ENCODE results near the gene YPEL2.
A peak's percentile ranks its signal among the peaks of the same experiment; 100 is the strongest.
"Not testable (repeated sequence)": the region's sequence is repeated elsewhere in the genome, so short reads cannot be mapped to it uniquely, and the experiment has no call there.

YPEL2 gene

GRCh38 chr17:59287891-59288290, 43.6 kb upstream of the YPEL2 start:
- H3K9me3 ChIP-seq (ENCODE audit: control insufficient read depth, insufficient read depth, low read depth, low read length), result no peaks in the 10 kb centered on the region
- H3K27ac ChIP-seq (ENCODE audit: extremely low read depth, low read depth, low read length), result no peak overlapping the region

GRCh38 chr17:59289981-59290301, 41.5 kb upstream of the YPEL2 start:
- CTCF ChIA-PET, result interaction anchor here (0.6 to 0.7 kb wide), 2 partner anchors 10 to 79 kb away, joined by 3 to 7 read pairs; no protein-coding TSS in a partner anchor
- H3K36me3 ChIP-seq (ENCODE audit: control insufficient read depth in 2 of 2, insufficient read depth in 1 of 2, low read length in 2 of 2), result no peaks in the 10 kb centered on the region
- TF ChIP-seq ZNF747 (tag by site-specific recombination; IDR thresholded peaks at IDR 0.05), result no peak
- TF ChIP-seq ZNF335 (tag by site-specific recombination; conservative IDR thresholded peaks at IDR 0.05), result 0 out of 2 replicates have a peak, but pooled peaks have one; percentile 17
- H3K4me3 ChIP-seq (ENCODE audit: low read depth, low read length), result no peak overlapping the region
- POLR2A ChIA-PET, result interaction anchor here (0.6 kb wide), 1 partner anchor 8 kb away, joined by 3 read pairs; no protein-coding TSS in a partner anchor
- H3K9me3 ChIP-seq (ENCODE audit: control insufficient read depth, insufficient read depth, low read depth, low read length), result no peaks in the 10 kb centered on the region
- peak overlapping the region; percentile 32 for H3K27ac ChIP-seq (ENCODE audit: extremely low read depth, low read depth, low read length)
- peaks cover 8% of the 10 kb centered on the region for H3K4me1 ChIP-seq (ENCODE audit: control insufficient read depth, insufficient read depth, low read length)

More at GRCh38 chr17:59287891-59288290, 43.6 kb upstream of the YPEL2 start:
- POLR2A ChIA-PET, result no interaction called here
- Histone ChIP-seq H3K36me3 (ENCODE audit: control insufficient read depth in 2 of 2, insufficient read depth in 1 of 2, low read length in 2 of 2) (no peaks in the 10 kb centered on the region), H3K4me3 (ENCODE audit: low read depth, low read length) (no peak overlapping the region), H3K4me1 (ENCODE audit: control insufficient read depth, insufficient read depth, low read length) (peaks cover 8% of the 10 kb centered on the region)
- no peak for TF ChIP-seq ZNF239 (tag by site-specific recombination; IDR thresholded peaks at IDR 0.05)
- no peak for TF ChIP-seq OVOL3 (tag by site-specific recombination; IDR thresholded peaks at IDR 0.05)
- no peak for TF ChIP-seq KLF1 (tag by site-specific recombination; IDR thresholded peaks at IDR 0.05)
- TF ChIP-seq ZNF157 (tag by site-specific recombination; IDR thresholded peaks at IDR 0.05), result no peak
- TF ChIP-seq ZIC2 (tag by site-specific recombination; IDR thresholded peaks at IDR 0.05), result no peak
- no peak for TF ChIP-seq ZNF404 (tag by site-specific recombination; IDR thresholded peaks at IDR 0.05)
- no peak for TF ChIP-seq KLF17 (tag by site-specific recombination; IDR thresholded peaks at IDR 0.05)
- no peak for TF ChIP-seq ZNF18 (tag by site-specific recombination; IDR thresholded peaks at IDR 0.05)
- TF ChIP-seq ZNF350 (tag by site-specific recombination; IDR thresholded peaks at IDR 0.05), result no peak
- CTCF ChIA-PET, result interaction anchor here (0.7 kb wide), 1 partner anchor 540 kb away, joined by 3 read pairs; no protein-coding TSS in a partner anchor

- not testable (repeated sequence) for H3K4me1 ChIP-seq (ENCODE audit: control insufficient read depth, insufficient read depth, low read length); H3K4me3 ChIP-seq (ENCODE audit: low read depth, low read length); H3K36me3 ChIP-seq (ENCODE audit: control insufficient read depth in 2 of 2, insufficient read depth in 1 of 2, low read length in 2 of 2); H3K9me3 ChIP-seq (ENCODE audit: control insufficient read depth, insufficient read depth, low read depth, low read length)
- ChIA-PET POLR2A (interaction anchor here (0.7 kb wide), 1 partner anchor 62 kb away, joined by 3 read pairs; no protein-coding TSS in a partner anchor), CTCF (interaction anchor here (0.7 kb wide), 1 partner anchor 79 kb away, joined by 3 read pairs; no protein-coding TSS in a partner anchor)
- H3K27ac ChIP-seq (ENCODE audit: extremely low read depth, low read depth, low read length), result peak overlapping the region; percentile 32
- TF ChIP-seq ZNF513 (tag by site-specific recombination; IDR thresholded peaks at IDR 0.05) (0 out of 2 replicates have a peak, but pooled peaks have one; percentile 34), PRDM4 (tag by site-specific recombination; IDR thresholded peaks at IDR 0.05) (0 out of 2 replicates have a peak, but pooled peaks have one; percentile 23), PATZ1 (tag by site-specific recombination; IDR thresholded peaks at IDR 0.05) (0 out of 2 replicates have a peak, but pooled peaks have one; percentile 28), SP3 (tag by site-specific recombination; IDR thresholded peaks at IDR 0.05) (peak; percentile 35; the same call in 1 of the 2 replicates), MZF1 (tag by site-specific recombination; IDR thresholded peaks at IDR 0.05; ENCODE audit: borderline replicate concordance) (peak; percentile 94), GLIS1 (tag by site-specific recombination; IDR thresholded peaks at IDR 0.05) (peak; percentile 49), ZBTB20 (tag by site-specific recombination; IDR thresholded peaks at IDR 0.05) (peak; percentile 81), MYNN (tag by site-specific recombination; IDR thresholded peaks at IDR 0.05; ENCODE audit: borderline replicate concordance) (0 out of 2 replicates have a peak, but pooled peaks have one; percentile 16), YY1 (tag by site-specific recombination; IDR thresholded peaks at IDR 0.05) (peak; percentile 56; the same call in 1 of the 2 replicates)
These were observed 41.0 kb upstream of the YPEL2 start for GRCh38 chr17:59290302-59290998.

Data from HEK293 (cell line).